ENCODE data around the gene BICRA.
"Not testable (repeated sequence)": the region's sequence is repeated elsewhere in the genome, so short reads cannot be mapped to it uniquely, and the experiment has no call there.

BICRA gene

GRCh38 chr19:47726467-47726866 is 117.5 kb downstream of the BICRA start:
- TF ChIP-seq CTCF (IDR thresholded peaks at IDR 0.05; ENCODE audit: insufficient read depth, low read depth, low read length, missing control alignments), result no peak
- DNase-seq (ENCODE audit: low read depth), result no peak
- no peak overlapping the region for H3K4me3 ChIP-seq (ENCODE audit: low read length)

- not testable (repeated sequence) for DNase-seq (ENCODE audit: low read depth); H3K4me3 ChIP-seq (ENCODE audit: low read length)
Observed at GRCh38 chr19:47728295-47728694, 119.4 kb downstream of the BICRA start.

- peak; percentile 97 for DNase-seq (ENCODE audit: low read depth)
- TF ChIP-seq CTCF (IDR thresholded peaks at IDR 0.05; ENCODE audit: insufficient read depth, low read depth, low read length, missing control alignments), result no peak
- peak overlapping the region; percentile 43 for H3K4me3 ChIP-seq (ENCODE audit: low read length)
Observed at GRCh38 chr19:47729468-47729798, 120.5 kb downstream of the BICRA start.

- H3K4me3 ChIP-seq (ENCODE audit: low read length), result peak overlapping the region; percentile 43
- TF ChIP-seq CTCF (IDR thresholded peaks at IDR 0.05; ENCODE audit: insufficient read depth, low read depth, low read length, missing control alignments), result no peak
- DNase-seq (ENCODE audit: low read depth), result peak; percentile 72
Observed at GRCh38 chr19:47729799-47730520, 121.0 kb downstream of the BICRA start.

- no peak for DNase-seq (ENCODE audit: low read depth)
- TF ChIP-seq CTCF (IDR thresholded peaks at IDR 0.05; ENCODE audit: insufficient read depth, low read depth, low read length, missing control alignments), result no peak
- no peak overlapping the region for H3K4me3 ChIP-seq (ENCODE audit: low read length)
Observed at GRCh38 chr19:47730521-47730889, 121.6 kb downstream of the BICRA start.

GRCh38 chr19:47730910-47731309 is 122.0 kb downstream of the BICRA start:
- TF ChIP-seq CTCF (IDR thresholded peaks at IDR 0.05; ENCODE audit: insufficient read depth, low read depth, low read length, missing control alignments), result no peak
- DNase-seq (ENCODE audit: low read depth), result no peak
- H3K4me3 ChIP-seq (ENCODE audit: low read length), result no peak overlapping the region

- TF ChIP-seq CTCF (IDR thresholded peaks at IDR 0.05; ENCODE audit: insufficient read depth, low read depth, low read length, missing control alignments), result no peak
- no peak for DNase-seq (ENCODE audit: low read depth)
- no peak overlapping the region for H3K4me3 ChIP-seq (ENCODE audit: low read length)
Observed at GRCh38 chr19:47735131-47735530, 126.2 kb downstream of the BICRA start.
